ENCODE measurements around the gene LBX1. TPM values are rescaled to one million over a fixed set of nuclear protein-coding genes. Genes with fewer than 3 reads are reported as not detected.

LBX1 gene
- total RNA-seq, 2 donors from 2014 or later = not detected

DNA sequence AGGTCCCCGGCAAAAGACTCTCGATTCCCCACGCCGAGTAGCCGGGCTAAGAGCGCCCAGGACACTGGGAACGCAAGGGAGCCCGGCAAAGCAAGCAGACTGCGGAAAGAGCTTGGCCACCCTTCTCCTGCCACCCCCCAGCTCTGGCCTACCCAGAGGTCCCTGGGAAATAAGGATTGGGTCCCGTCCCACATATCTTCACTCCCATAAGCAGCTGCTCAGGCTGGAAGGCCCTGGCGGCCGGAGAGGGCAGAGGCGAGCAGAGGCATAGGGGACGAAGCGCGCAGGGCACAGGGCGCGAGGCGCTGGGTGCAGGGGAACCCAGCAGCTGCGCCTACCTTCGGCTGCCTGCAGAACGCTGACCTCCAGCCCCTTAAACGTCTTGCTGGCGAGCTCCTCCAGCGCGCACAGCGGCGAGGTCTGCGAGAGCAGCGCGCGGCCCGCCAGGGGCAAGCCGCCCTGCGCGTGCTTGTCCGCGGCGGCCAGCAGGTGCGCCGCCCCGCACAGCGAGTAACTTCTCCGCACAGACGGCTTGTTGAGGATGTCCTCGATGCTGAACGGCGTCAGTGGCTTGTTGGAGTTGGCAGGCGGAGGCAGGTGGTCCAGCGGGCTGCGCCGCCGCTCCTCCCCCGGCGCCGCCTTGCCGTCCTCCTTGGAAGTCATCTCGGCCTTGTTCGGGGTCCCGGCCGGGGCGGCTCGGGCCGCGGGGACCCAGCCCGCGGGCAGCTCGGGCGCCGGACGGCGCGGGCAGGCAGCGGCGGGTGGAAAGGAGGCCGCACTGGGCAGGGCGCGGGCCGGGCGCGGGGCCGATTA lies 904 bp downstream of the LBX1 start:
- H3K27me3 ChIP-seq (ENCODE audit: control insufficient read depth, insufficient read depth, low read length, poor library complexity, severe bottlenecking) = peaks cover 100% of the 10 kb centered on the region
- no peaks in the 10 kb centered on the region for H3K9me3 ChIP-seq (ENCODE audit: control insufficient read depth, low read length)
- H3K36me3 ChIP-seq (ENCODE audit: control insufficient read depth, insufficient read depth, low read length) = no peaks in the 10 kb centered on the region
- Mint-ChIP-seq H3K27me3 (ENCODE audit: insufficient read depth) (peaks cover 96% of the 10 kb centered on the region), H3K27ac (no peak overlapping the region), H3K4me3 (no peak overlapping the region), H3K36me3 (ENCODE audit: low read depth) (no peaks in the 10 kb centered on the region), H3K9me3 (no peaks in the 10 kb centered on the region), H3K4me1 (peaks cover 15% of the 10 kb centered on the region)
- TF ChIP-seq, protein P1, sequence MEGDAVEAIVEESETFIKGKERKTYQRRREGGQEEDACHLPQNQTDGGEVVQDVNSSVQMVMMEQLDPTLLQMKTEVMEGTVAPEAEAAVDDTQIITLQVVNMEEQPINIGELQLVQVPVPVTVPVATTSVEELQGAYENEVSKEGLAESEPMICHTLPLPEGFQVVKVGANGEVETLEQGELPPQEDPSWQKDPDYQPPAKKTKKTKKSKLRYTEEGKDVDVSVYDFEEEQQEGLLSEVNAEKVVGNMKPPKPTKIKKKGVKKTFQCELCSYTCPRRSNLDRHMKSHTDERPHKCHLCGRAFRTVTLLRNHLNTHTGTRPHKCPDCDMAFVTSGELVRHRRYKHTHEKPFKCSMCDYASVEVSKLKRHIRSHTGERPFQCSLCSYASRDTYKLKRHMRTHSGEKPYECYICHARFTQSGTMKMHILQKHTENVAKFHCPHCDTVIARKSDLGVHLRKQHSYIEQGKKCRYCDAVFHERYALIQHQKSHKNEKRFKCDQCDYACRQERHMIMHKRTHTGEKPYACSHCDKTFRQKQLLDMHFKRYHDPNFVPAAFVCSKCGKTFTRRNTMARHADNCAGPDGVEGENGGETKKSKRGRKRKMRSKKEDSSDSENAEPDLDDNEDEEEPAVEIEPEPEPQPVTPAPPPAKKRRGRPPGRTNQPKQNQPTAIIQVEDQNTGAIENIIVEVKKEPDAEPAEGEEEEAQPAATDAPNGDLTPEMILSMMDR (conservative IDR thresholded peaks at IDR 0.05) = peak; percentile 58
- H3K9ac ChIP-seq (ENCODE audit: extremely low read depth, low read length, poor library complexity, severe bottlenecking) = no peak overlapping the region
- 2% methylated on average over 19 to 82 of the region's 82 CpGs for WGBS, 2 experiments (ENCODE audit: insufficient coverage in 1 of 2, insufficient read length in 1 of 2)
- H3K4me1 ChIP-seq (ENCODE audit: control insufficient read depth, insufficient read depth, low read length) = peaks cover under 1% of the 10 kb centered on the region
- H3K4me3 ChIP-seq (ENCODE audit: low read length) = no peak overlapping the region
- DNase-seq = peak; percentile 83
- no peak overlapping the region for H3K27ac ChIP-seq (ENCODE audit: low read depth, low read length)

DNA sequence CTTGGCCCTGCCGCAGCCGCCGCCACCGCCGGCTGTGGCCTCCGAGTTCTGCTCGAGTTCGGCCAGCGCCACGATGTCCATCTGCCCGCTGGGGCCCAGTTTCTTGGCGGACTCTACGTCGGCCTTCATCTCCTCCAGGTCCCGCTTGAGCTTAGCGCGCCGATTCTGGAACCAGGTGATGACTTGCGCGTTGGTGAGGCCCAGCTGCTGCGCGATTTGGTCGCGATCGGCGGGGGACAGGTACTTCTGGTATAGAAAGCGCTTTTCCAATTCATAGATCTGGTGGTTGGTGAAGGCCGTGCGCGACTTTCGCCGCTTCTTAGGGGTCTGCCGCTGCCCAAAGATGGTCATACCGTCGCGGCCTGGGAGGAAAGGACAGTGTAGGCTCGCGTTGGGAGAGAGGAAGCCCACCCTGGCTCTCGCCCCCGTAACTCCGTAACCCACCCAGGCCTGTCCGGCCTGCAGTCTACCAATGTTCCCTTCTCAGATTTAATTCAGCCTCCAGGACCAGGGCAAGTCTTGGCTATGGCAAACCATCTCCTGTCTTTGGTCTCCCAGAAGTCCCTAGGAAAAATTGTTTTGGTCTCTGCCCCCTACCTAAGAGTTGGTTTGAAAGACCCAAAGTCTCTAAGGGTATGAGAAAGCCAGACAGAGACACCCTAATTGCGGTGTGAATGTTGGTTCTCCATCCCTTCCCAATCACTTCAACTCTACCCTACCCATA lies 1.7 kb downstream of the LBX1 start:
- H3K4me1 Mint-ChIP-seq = peaks cover 15% of the 10 kb centered on the region
- Histone ChIP-seq H3K9ac (ENCODE audit: extremely low read depth, low read length, poor library complexity, severe bottlenecking) (no peak overlapping the region), H3K27ac (ENCODE audit: low read depth, low read length) (no peak overlapping the region), H3K9me3 (ENCODE audit: control insufficient read depth, low read length) (no peaks in the 10 kb centered on the region), H3K36me3 (ENCODE audit: control insufficient read depth, insufficient read depth, low read length) (no peaks in the 10 kb centered on the region), H3K4me1 (ENCODE audit: control insufficient read depth, insufficient read depth, low read length) (peaks cover 8% of the 10 kb centered on the region), H3K4me3 (ENCODE audit: low read length) (no peak overlapping the region), H3K27me3 (ENCODE audit: control insufficient read depth, insufficient read depth, low read length, poor library complexity, severe bottlenecking) (peaks cover 100% of the 10 kb centered on the region)
- H3K4me3 Mint-ChIP-seq = no peak overlapping the region
- TF ChIP-seq, protein P1 (conservative IDR thresholded peaks at IDR 0.05) = no peak
- DNase-seq = no peak
- no peaks in the 10 kb centered on the region for H3K9me3 Mint-ChIP-seq
- H3K27ac Mint-ChIP-seq = no peak overlapping the region
- WGBS, 2 experiments (ENCODE audit: insufficient coverage in 1 of 2, insufficient read length in 1 of 2) = 3 to 5% methylated on average over 17 to 43 of the region's 43 CpGs
- peaks cover 96% of the 10 kb centered on the region for H3K27me3 Mint-ChIP-seq (ENCODE audit: insufficient read depth)
- no peaks in the 10 kb centered on the region for H3K36me3 Mint-ChIP-seq (ENCODE audit: low read depth)

DNA sequence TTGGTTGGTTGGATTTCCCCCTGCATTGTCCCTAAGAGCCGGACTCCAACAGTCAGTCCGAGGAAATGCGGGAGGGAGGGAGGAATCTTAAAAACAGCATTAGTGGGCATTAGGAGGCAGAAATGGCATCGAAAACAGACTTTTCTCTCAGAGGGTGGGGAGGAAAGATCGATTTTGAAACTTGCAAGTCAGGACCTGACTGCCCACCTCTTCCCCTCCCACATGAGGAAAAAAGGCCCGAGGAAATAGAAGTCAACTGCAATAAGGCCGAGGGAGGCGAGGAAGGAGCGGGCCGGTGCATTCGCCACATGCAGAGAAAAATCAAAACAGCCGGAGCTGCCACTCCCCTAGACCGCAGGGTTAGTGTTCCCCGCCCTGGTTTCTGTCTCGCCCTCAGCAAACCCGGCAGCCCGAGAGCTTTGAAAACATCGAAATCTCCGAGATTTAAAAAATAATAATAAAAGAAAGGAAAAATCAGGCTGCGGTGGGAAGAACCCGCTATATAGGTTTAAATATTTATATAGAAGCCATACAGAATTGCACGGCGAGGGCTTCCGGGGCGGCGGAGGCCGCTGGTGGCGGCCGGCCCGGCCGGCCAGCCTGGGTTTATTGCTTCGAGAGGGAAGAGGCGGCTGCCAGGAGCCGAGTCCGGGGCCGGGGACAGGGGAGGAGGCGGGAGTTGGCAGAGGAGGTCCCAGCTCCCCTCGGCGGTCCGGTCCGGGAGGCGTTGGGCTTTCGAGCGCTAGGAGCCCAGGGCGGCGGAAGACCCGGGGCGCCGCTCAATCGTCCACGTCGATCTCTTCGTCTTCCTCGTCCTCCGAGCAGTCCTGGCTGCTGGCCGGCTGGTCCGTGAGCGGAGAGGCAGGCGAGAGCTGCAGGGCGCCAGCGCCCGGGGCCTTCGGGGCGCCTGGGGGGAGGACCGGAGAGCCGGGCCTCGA lies 2.5 kb downstream of the LBX1 start:
- Histone ChIP-seq H3K4me1 (ENCODE audit: control insufficient read depth, insufficient read depth, low read length) (peaks cover 10% of the 10 kb centered on the region), H3K9me3 (ENCODE audit: control insufficient read depth, low read length) (no peaks in the 10 kb centered on the region), H3K27ac (ENCODE audit: low read depth, low read length) (no peak overlapping the region), H3K36me3 (ENCODE audit: control insufficient read depth, insufficient read depth, low read length) (no peaks in the 10 kb centered on the region), H3K27me3 (ENCODE audit: control insufficient read depth, insufficient read depth, low read length, poor library complexity, severe bottlenecking) (peaks cover 100% of the 10 kb centered on the region), H3K9ac (ENCODE audit: extremely low read depth, low read length, poor library complexity, severe bottlenecking) (no peak overlapping the region), H3K4me3 (ENCODE audit: low read length) (no peak overlapping the region)
- WGBS, 2 experiments (ENCODE audit: insufficient coverage in 1 of 2, insufficient read length in 1 of 2) = 2% methylated on average over 27 to 66 of the region's 67 CpGs
- Mint-ChIP-seq H3K36me3 (ENCODE audit: low read depth) (no peaks in the 10 kb centered on the region), H3K27ac (no peak overlapping the region), H3K4me1 (peaks cover 15% of the 10 kb centered on the region), H3K27me3 (ENCODE audit: insufficient read depth) (peaks cover 96% of the 10 kb centered on the region), H3K9me3 (no peaks in the 10 kb centered on the region), H3K4me3 (no peak overlapping the region)
- DNase-seq = peak; percentile 77
- TF ChIP-seq, protein P1 (conservative IDR thresholded peaks at IDR 0.05) = no peak

Data from endodermal cell (in vitro differentiated cells).